Loucy (cell line): ENCODE results near the gene APRT.

ENCODE experiments used
- CTCF ChIP-seq: fragments of 200-600 bp; sonication (generic); conservative IDR thresholded peaks from 2 replicates; pipeline ENCODE4 v1.5.1; 2014; ENCODE audit warnings: mild to moderate bottlenecking, antibody characterized with exemption, low read length
- EZH2phosphoT487 ChIP-seq: fragments of 200-600 bp; IDR thresholded peaks from 2 replicates; pipeline ENCODE4 v1.6.1; 2018; ENCODE audit warnings: antibody characterized with exemption, mild to moderate bottlenecking, moderate library complexity, borderline replicate concordance

GRCh38 chr16:88778541-88779065, 33.1 kb downstream of the APRT start:
- TF ChIP-seq CTCF, result no peak
- no peak for TF ChIP-seq EZH2phosphoT487
